Trophoblast cell (in vitro differentiated cells and primary cell): ENCODE data around the gene TWF2.

Experiments used
- DNase-seq, 2 donors: peaks; one replicate each; pipeline ENCODE4 v3.0.0-alpha.2; 2016
- H2AFZ ChIP-seq: 2 replicates; pipeline ENCODE4 v1.6.1; 2013; ENCODE audit warnings: low read length, moderate library complexity, mild to moderate bottlenecking; ENCODE audit not compliant: insufficient read depth, poor library complexity
- H2AK5ac ChIP-seq: 2 replicates; pipeline ENCODE4 v1.6.1; 2013; ENCODE audit warnings: mild to moderate bottlenecking, low read length
- H2BK120ac ChIP-seq: 2 replicates; pipeline ENCODE4 v1.6.1; 2013; ENCODE audit warnings: low read length, mild to moderate bottlenecking, moderate library complexity; ENCODE audit not compliant: insufficient read depth, poor library complexity
- H2BK12ac ChIP-seq: 2 replicates; pipeline ENCODE4 v1.6.1; 2013; ENCODE audit warnings: mild to moderate bottlenecking, low read length, moderate library complexity
- H2BK5ac ChIP-seq: 2 replicates; pipeline ENCODE4 v1.6.1; 2013; ENCODE audit warnings: low read length, low read depth, moderate library complexity, mild to moderate bottlenecking; ENCODE audit not compliant: poor library complexity
- H3K14ac ChIP-seq: 2 replicates; pipeline ENCODE4 v1.6.1; 2013; ENCODE audit warnings: mild to moderate bottlenecking, low read length
- H3K18ac ChIP-seq: 2 replicates; pipeline ENCODE4 v1.6.1; 2013; ENCODE audit warnings: mild to moderate bottlenecking, low read length
- H3K23ac ChIP-seq: 2 replicates; pipeline ENCODE4 v1.6.1; 2013; ENCODE audit warnings: low read length
- H3K27ac ChIP-seq: 2 replicates; pipeline ENCODE4 v1.5.1; 2013; ENCODE audit warnings: low read depth, mild to moderate bottlenecking, inconsistent platforms, low read length, moderate library complexity
- H3K27me3 ChIP-seq: 2 replicates; pipeline ENCODE4 v1.6.1; 2013; ENCODE audit warnings: inconsistent platforms, mild to moderate bottlenecking, low read length, moderate library complexity; ENCODE audit not compliant: insufficient read depth
- H3K36me3 ChIP-seq, 2 experiments: 1 replicate in 1 of 2; 2 replicates in 1 of 2; pipeline ENCODE4 v1.6.1; 2013; ENCODE audit warnings: low read length in 2 of 2, mild to moderate bottlenecking in 2 of 2, moderate library complexity in 1 of 2; ENCODE audit not compliant: insufficient read depth in 2 of 2, control insufficient read depth in 1 of 2
- H3K4ac ChIP-seq: 2 replicates; pipeline ENCODE4 v1.6.1; 2013; ENCODE audit warnings: low read depth, mild to moderate bottlenecking, low read length, moderate library complexity
- H3K4me1 ChIP-seq, 2 experiments: 1 replicate in 1 of 2; 2 replicates in 1 of 2; pipeline ENCODE4 v1.6.1; 2013; ENCODE audit warnings: low read length in 2 of 2, mild to moderate bottlenecking in 2 of 2, moderate library complexity in 1 of 2; ENCODE audit not compliant: insufficient read depth in 2 of 2, control insufficient read depth in 1 of 2
- H3K4me2 ChIP-seq: 2 replicates; pipeline ENCODE4 v1.6.1; 2013; ENCODE audit warnings: inconsistent platforms, mild to moderate bottlenecking, low read length, moderate library complexity
- H3K4me3 ChIP-seq: 2 replicates; pipeline ENCODE4 v1.5.1; 2013; ENCODE audit warnings: mild to moderate bottlenecking, low read depth, low read length, inconsistent platforms
- H3K79me1 ChIP-seq: one replicate; pipeline ENCODE4 v1.6.1; 2013; ENCODE audit warnings: low read length
- H3K79me2 ChIP-seq: 2 replicates; pipeline ENCODE4 v1.6.1; 2013; ENCODE audit warnings: low read length, mild to moderate bottlenecking; ENCODE audit not compliant: control insufficient read depth, insufficient read depth, poor library complexity
- H3K9ac ChIP-seq: 2 replicates; pipeline ENCODE4 v1.6.1; 2013; ENCODE audit warnings: mild to moderate bottlenecking, low read length
- H3K9me3 ChIP-seq: 2 replicates; pipeline ENCODE4 v1.6.1; 2013; ENCODE audit warnings: low read depth, mild to moderate bottlenecking, control low read depth, inconsistent platforms, low read length; ENCODE audit not compliant: insufficient read depth
- H4K12ac ChIP-seq: 2 replicates; pipeline ENCODE4 v1.6.1; 2013; ENCODE audit warnings: low read depth, mild to moderate bottlenecking, low read length, moderate library complexity
- H4K8ac ChIP-seq: 2 replicates; pipeline ENCODE4 v1.6.1; 2013; ENCODE audit warnings: low read depth, mild to moderate bottlenecking, low read length, moderate library complexity
- H4K91ac ChIP-seq: one replicate; pipeline ENCODE4 v1.6.1; 2013; ENCODE audit warnings: low read depth, mild to moderate bottlenecking, low read length, moderate library complexity
- WGBS: extraction: QIAGEN DNeasy Blood & Tissue Kit; methylation state at CpG from one replicate; pipeline ENCODE4 v1.1.7; 2013; ENCODE audit warnings: missing lambda C conversion rate; ENCODE audit not compliant: insufficient read length, insufficient coverage; ENCODE audit errors: extremely low coverage; 5-methylcytosine and 5-hydroxymethylcytosine counted together

Gene TWF2

DNA sequence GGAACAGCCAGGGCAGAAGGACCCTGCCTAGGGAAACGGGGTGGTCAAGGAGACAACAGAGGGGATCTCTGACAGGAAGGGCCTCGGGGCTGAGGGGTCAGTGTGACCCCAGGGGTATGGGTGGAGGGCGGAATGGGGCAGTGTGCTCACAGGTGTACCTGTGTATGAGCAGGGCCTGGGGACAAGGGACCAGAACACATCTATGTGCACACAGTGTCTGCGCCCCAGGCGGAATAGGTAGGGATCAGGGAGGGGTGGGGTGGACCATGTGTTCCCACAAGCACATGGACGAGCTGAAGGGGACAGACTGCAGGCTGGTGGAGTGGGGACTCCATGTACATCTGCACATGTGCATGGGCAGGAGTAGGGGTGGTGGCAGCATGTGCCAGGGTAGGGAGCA is 8.5 kb downstream of the TWF2 start:
- no peak overlapping the region for H2AK5ac ChIP-seq
- no peak overlapping the region for H3K4ac ChIP-seq
- no peak overlapping the region for H4K12ac ChIP-seq
- no peak overlapping the region for H3K18ac ChIP-seq
- no peak overlapping the region for H3K27ac ChIP-seq
- H3K4me3 ChIP-seq = peak overlapping the region; percentile 0
- no peak overlapping the region for H3K14ac ChIP-seq
- H2BK120ac ChIP-seq = no peak overlapping the region
- no peak overlapping the region for H2BK12ac ChIP-seq
- no peak overlapping the region for H2BK5ac ChIP-seq
- H3K9me3 ChIP-seq = peaks cover 2% of the 10 kb centered on the region
- H3K79me2 ChIP-seq = no peaks in the 10 kb centered on the region
- no CpG with 5 or more reads among the region's 6 CpGs for WGBS
- no peak overlapping the region for H4K8ac ChIP-seq
- no peak overlapping the region for H3K9ac ChIP-seq
- no peaks in the 10 kb centered on the region for H3K4me1 ChIP-seq
- H4K91ac ChIP-seq = no peak overlapping the region
- H3K27me3 ChIP-seq = no peaks in the 10 kb centered on the region
- H3K4me2 ChIP-seq = no peak overlapping the region
- peaks cover 49 to 55% of the 10 kb centered on the region in 2 experiments for H3K36me3 ChIP-seq
- no peaks in the 10 kb centered on the region for H3K79me1 ChIP-seq
- H3K23ac ChIP-seq = no peak overlapping the region
- H2AFZ ChIP-seq = no peak overlapping the region
- DNase-seq = no peak

DNA sequence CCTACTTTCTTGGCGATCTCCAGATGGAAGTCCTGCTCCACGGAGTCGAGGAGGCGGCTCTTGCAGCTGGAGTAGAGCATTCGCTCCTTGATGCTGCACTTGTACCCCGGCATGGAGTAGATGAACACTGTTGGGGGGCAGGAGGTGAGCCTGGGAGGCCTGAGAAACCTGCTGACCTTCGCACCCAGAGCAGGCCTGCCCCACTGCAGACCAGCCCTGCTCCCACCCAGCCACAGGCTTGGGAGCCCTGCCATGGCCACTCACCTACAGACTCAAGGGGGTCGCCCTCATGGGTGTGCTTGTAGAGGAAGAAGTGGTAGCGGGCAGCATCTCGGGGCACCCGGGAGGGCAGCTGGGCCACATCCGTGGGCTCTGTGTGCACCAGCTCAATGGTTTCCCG is 9.3 kb downstream of the TWF2 start:
- Histone ChIP-seq H3K9ac (no peak overlapping the region), H4K91ac (no peak overlapping the region), H2BK120ac (no peak overlapping the region), H2AFZ (no peak overlapping the region), H3K23ac (no peak overlapping the region), H3K9me3 (no peaks in the 10 kb centered on the region), H3K14ac (no peak overlapping the region), H3K79me1 (no peaks in the 10 kb centered on the region), H3K27me3 (no peaks in the 10 kb centered on the region), H4K12ac (no peak overlapping the region), H4K8ac (no peak overlapping the region), H2BK12ac (no peak overlapping the region), H3K36me3 (peaks cover 43 to 47% of the 10 kb centered on the region in 2 experiments), H3K18ac (no peak overlapping the region), H2AK5ac (no peak overlapping the region), H3K4me2 (no peak overlapping the region), H3K4me3 (no peak overlapping the region), H3K4me1 (no peaks in the 10 kb centered on the region), H3K4ac (no peak overlapping the region), H3K27ac (no peak overlapping the region), H2BK5ac (no peak overlapping the region), H3K79me2 (no peaks in the 10 kb centered on the region)
- WGBS = no CpG with 5 or more reads among the region's 13 CpGs
- DNase-seq = no peak

DNA sequence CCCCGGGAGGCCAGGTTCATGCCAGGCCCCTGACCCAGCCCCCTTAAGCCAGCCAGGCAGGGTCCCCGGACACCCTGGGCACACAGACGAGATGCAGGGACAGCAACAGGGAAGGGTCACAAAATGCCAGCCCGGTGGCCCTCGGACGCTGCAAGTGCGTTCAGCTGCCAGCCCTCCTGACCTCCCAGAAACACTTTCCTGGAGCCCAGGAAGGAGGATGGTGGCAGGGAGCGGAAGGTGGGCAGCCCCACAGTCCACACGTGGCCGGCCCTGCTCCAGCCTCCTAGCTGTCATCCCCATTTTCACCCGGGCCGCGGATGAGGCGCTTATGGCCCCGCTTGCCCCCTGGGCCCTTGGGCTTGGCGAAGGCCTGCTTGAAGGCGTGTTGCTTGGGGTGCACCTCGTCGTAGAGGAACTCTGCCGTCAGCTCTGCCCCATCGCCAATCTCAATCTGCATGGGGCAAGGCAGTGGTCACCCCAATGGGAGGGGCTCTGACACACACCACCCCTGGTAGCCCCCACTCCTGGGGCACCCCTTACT is 10.1 kb downstream of the TWF2 start:
- Histone ChIP-seq H3K79me1 (no peaks in the 10 kb centered on the region), H3K36me3 (peaks cover 35 to 39% of the 10 kb centered on the region in 2 experiments), H3K23ac (no peak overlapping the region), H3K18ac (no peak overlapping the region), H4K12ac (no peak overlapping the region), H4K91ac (no peak overlapping the region), H2BK5ac (no peak overlapping the region), H3K14ac (no peak overlapping the region), H3K4me1 (no peaks in the 10 kb centered on the region), H3K27ac (no peak overlapping the region), H3K4ac (no peak overlapping the region), H2AFZ (no peak overlapping the region), H2BK12ac (no peak overlapping the region), H3K9me3 (no peaks in the 10 kb centered on the region), H3K79me2 (no peaks in the 10 kb centered on the region), H4K8ac (no peak overlapping the region), H3K4me2 (no peak overlapping the region), H3K4me3 (no peak overlapping the region), H2BK120ac (no peak overlapping the region), H3K9ac (no peak overlapping the region), H3K27me3 (no peaks in the 10 kb centered on the region), H2AK5ac (no peak overlapping the region)
- no CpG with 5 or more reads among the region's 21 CpGs for WGBS
- no peak for DNase-seq

DNA sequence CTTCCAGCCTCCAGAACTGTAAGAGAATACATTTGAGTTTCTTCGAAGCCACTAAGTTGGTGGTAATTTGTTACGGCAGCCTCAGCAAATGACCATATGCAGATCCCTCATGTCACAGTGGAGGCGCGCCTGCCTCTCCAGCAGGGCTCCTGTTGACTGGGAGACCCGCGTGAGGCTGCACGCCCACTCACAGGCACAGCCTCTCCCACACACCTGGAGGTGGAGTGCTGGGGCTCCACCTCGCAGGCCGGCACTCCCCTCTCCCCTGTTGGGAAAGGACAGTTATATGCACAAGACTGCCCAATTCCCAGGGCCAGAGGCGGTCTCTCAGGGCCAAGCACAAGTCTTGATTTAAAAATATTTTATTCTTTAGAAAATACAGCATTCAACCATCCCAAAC is 10.7 kb downstream of the TWF2 start:
- H2AK5ac ChIP-seq = no peak overlapping the region
- no peak overlapping the region for H2AFZ ChIP-seq
- no peak overlapping the region for H4K12ac ChIP-seq
- no peak for DNase-seq
- no peak overlapping the region for H4K91ac ChIP-seq
- H3K18ac ChIP-seq = no peak overlapping the region
- WGBS = no CpG with 5 or more reads among the region's 10 CpGs
- no peak overlapping the region for H3K9ac ChIP-seq
- no peak overlapping the region for H3K23ac ChIP-seq
- no peaks in the 10 kb centered on the region for H3K9me3 ChIP-seq
- H3K79me2 ChIP-seq = no peaks in the 10 kb centered on the region
- no peak overlapping the region for H3K4ac ChIP-seq
- H2BK12ac ChIP-seq = no peak overlapping the region
- H3K4me1 ChIP-seq = no peaks in the 10 kb centered on the region
- H3K14ac ChIP-seq = no peak overlapping the region
- no peak overlapping the region for H3K4me2 ChIP-seq
- H4K8ac ChIP-seq = no peak overlapping the region
- H2BK5ac ChIP-seq = no peak overlapping the region
- H3K79me1 ChIP-seq = no peaks in the 10 kb centered on the region
- no peaks in the 10 kb centered on the region for H3K27me3 ChIP-seq
- H3K27ac ChIP-seq = no peak overlapping the region
- no peak overlapping the region for H2BK120ac ChIP-seq
- H3K4me3 ChIP-seq = no peak overlapping the region
- H3K36me3 ChIP-seq = peaks cover 35 to 39% of the 10 kb centered on the region in 2 experiments
